HG02840 (cell line): ENCODE measurements around the gene PRPF40B.

ENCODE experiments used
- ATAC-seq: cut with Tn5 transposase; IDR thresholded peaks from one replicate; pipeline ENCODE4 v1.9.1; 2021; ENCODE audit warnings: mild to moderate bottlenecking, moderate library complexity, moderate number of reproducible peaks; ENCODE audit not compliant: unreplicated experiment, low FRiP score

Gene PRPF40B

DNA sequence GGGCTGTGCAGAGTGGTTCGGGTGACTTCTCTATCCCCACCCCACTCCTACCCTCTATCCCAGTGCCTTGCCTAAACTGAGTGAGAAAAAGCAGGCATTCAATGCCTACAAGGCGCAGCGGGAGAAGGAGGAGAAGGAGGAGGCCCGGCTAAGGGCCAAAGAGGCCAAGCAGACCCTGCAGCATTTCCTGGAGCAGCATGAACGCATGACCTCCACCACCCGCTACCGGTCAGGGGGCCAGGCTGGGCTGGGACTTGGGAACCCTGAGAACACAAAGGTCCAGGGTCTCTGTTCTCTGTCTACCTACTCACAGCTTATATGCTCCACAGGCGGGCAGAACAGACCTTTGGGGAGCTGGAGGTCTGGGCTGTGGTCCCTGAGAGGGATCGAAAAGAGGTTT, 11.7 kb downstream of the PRPF40B start:
- ATAC-seq = no peak

DNA sequence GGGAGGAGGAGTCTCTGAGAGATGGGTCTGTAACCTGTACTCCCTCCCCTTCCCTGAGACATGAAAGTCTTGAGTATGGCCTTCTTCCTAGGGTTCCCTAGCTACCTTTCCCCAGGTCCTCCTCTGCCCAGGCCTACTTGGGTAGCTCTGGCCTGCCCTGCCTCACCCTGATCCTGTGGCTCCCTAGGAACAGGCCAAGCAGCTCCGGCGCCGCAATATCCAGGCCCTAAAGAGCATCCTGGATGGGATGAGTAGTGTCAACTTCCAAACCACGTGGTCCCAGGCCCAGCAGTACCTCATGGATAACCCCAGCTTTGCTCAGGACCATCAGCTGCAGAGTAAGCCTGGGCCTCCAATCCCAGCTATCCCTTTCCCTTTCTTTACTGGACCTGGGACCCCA, 12.3 kb downstream of the PRPF40B start:
- no peak for ATAC-seq

DNA sequence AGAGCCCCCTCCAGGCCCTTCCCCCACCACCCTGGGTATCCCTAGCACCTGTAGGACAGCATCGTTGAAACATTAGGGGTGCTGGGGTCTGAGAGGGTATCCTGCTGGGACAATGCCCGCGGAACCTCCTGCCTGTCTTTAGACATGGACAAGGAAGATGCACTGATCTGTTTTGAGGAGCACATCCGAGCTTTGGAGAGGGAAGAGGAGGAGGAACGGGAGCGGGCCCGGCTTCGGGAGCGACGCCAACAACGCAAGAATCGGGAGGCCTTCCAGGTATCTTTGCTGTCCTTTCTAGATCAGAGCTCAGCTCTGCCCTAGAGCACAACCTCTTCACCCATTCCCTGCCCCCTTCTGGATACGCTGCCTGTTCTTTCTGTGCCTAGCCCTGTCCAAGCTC, 13.2 kb downstream of the PRPF40B start:
- no peak for ATAC-seq

DNA sequence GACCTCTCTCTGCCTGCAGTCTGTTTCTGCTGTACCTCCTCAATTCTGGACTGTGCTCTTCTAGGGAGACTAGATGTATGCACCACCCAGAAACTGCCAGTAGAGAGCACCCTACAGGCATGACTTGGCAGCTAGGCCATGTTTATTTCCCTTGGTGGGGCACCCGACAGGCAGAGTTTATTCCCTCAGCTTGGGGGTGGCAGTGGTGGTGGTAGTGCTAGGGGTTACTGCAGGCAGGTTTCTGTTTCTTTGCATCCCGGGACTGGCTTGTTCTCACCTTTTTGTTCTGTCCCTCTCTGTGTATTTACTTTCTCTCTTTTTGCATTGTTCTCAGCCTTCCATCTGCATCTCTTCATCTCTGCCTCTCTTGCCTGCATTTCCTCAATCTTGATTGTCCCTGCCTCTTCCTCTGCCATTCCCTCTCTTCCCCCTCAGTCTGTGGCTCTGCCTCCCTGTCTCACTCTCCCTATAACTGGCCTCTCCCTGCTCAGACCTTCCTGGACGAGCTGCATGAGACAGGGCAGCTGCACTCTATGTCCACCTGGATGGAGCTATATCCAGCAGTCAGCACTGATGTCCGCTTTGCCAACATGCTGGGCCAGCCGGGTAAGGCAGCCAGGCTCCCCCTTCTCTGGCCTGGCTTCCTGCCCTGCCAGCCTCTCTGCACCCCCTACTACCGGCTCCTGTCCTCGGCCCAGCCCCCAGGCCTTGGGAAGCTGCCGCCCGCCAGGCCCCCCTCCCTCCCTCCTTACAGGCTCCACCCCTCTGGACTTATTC, 13.8 kb downstream of the PRPF40B start:
- no peak for ATAC-seq

DNA sequence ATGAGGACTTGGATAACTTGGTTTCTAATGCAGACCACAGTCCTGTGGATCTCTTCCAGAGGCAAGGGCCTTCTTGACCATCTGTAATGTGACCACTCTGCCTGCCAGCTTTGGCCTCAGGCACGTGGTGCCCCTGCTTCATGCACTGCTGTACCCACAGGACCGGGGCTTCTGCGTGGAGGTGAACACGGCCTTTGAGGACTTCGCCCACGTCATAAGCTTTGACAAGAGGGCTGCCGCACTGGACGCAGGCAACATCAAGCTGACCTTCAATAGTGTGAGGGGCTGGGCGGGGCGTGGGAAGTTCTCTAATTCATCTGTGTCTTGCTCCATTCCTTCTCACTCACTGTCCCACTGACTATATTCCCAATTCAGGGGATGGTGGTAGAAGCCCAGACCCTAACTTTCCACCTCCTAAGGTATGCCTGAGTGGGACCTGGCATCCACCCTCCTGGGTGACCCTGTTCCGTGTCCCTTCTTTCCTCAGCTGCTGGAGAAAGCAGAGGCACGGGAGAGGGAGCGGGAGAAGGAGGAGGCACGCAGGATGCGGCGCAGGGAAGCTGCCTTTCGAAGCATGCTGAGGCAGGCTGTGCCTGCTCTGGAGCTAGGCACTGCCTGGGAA, 18.5 kb downstream of the PRPF40B start:
- no peak for ATAC-seq

DNA sequence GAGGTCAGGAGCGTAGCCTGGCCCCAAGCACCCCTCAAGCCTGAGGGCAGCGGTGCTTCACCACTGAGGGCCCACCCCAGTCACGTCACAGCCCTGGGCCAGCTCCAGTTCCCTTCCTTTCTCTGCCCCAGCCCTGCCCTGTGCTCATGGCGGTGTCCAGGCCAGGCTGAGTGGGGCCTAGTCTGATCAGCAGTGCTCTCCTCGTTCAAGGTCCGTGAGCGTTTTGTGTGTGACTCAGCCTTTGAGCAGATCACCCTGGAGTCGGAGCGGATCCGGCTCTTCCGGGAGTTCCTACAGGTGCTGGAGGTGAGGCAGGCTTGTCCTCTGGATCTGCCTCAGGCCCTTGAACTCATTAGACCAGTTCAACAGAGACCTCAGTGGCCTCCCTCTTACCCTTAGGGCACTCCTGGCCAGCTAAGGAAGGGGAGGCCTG, 19.0 kb downstream of the PRPF40B start:
- no peak for ATAC-seq

DNA sequence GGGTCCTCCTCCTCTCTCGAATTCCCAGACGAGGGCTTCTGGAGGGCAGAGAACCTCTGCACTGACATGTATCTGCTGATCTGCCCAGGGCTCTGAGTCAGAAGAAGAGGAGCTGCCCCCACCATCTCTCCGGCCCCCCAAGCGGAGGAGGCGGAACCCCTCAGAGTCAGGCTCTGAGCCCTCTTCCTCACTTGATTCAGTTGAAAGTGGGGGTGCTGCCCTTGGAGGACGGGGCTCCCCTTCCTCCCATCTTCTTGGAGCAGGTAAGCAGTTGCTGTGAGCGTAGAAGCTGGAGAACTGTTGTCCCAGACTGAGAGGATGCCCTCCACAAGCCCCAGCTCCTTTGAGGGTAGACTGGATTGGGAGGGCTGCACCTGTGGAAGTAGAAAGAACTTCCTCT, 19.8 kb downstream of the PRPF40B start:
- ATAC-seq = no peak

DNA sequence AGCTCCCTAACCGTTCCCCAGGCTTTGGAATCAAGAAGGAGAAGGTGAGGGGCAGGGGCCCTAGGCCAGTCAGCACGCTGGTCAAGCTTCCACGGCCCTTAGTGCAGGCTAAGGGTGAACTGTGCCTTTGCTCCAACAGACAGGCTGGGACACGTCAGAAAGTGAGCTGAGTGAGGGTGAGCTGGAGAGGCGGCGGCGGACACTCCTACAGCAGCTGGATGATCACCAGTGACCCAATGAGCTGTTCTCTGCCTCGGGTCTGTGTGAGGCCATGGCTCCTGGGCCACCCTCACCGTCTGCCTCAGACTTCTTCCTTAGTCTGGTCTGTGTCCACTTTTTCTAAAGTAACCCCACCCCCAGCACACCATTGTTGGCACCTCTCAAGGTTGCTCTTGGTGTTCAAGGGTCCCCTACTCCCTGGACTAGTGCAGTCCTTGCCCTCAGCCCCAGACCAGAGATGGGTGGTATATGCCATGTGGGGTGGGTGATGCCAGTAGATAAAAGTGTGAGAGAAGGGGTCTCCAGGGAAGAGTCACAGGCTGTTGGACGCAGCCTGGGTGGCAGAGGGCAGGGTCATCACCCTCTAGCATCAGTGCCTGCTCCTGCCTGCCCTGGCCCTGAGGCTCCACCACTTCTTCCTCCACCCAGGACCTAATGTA, 20.7 kb downstream of the PRPF40B start:
- ATAC-seq = no peak

DNA sequence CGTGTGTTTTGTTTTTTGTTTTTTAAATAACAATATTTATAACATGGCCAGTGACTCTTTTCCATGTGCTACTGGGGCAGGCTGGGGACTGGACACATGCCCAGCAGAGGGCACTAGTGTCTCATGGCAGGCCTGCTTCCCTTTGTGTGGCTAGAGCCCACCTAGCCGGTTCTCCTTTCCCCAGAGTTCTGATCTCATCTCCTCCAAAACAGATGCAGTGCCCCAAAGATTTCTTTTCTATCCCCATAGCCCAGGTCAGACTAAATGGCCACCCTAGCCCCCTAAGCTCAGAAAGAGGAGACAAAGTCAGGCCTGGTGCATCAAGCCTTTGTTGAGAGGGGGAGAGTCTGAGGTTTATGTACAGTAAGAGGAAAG, 21.2 kb downstream of the PRPF40B start:
- ATAC-seq = no peak

DNA sequence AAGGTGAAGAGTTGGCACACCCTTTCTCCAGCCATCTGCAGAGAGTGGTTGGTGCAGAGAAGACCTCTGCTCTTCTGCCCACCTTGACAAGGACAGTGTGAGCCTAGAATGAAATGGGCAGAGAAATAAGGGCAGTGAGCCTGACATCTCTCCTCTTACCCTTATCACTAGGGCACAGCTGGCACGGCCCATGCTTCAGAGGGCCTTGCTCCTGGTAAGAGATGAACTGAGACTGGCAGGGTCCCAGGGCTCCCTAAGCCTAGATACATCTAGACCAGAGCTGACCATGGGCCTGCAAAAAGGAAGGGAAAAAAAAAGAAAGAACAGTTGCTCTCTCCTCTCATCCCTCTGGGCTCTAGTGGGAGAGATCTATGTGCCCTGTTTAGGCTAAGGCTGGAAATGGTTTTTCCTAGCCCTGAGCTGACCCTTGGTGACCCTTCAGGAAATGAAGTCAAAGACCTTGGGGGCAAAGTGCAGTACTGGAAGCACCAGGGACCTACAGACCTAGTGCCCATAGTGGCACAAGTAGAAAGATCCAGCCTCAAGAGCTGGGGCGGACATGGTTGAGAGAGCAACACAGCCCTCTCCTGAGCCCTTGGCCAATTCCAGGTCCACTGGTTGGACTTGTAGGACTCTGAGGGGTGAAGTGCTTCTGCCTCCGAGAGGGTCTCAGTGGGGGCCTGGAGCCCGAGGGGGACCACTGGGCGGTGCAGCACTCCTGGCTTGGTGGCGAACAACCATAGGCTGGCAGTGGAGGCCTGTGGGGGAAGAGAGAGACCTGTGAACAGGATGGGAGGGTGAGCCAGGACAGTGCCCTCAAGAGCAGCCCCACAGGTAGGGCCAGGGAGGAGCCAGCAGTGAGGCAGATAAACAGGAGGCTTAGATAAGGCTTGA, 22.0 kb downstream of the PRPF40B start:
- no peak for ATAC-seq

DNA sequence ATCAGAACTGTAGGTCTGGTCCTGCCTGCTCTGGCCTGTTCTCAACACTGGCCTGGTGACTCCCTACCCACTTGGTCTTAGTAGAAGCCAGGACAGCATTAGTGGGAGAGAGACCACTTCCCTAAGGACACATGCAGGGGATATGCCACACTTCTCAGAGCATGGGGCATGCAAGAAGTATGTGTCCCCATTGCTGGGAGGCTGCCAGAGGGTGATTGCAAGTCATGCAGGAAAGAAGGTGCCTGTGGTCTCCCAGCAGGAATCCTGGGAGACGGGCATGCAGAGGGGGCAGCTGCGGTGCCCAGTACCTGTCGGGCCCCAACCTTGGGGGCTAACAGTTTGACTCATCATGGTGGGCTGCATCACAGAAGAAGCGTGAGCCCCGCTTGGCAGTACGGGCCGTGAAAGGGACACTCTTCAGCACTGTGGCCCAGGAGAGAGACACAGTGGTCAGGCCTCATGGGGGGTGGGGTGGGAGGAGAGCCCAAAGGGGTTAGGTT, 23.0 kb downstream of the PRPF40B start:
- ATAC-seq = no peak

DNA sequence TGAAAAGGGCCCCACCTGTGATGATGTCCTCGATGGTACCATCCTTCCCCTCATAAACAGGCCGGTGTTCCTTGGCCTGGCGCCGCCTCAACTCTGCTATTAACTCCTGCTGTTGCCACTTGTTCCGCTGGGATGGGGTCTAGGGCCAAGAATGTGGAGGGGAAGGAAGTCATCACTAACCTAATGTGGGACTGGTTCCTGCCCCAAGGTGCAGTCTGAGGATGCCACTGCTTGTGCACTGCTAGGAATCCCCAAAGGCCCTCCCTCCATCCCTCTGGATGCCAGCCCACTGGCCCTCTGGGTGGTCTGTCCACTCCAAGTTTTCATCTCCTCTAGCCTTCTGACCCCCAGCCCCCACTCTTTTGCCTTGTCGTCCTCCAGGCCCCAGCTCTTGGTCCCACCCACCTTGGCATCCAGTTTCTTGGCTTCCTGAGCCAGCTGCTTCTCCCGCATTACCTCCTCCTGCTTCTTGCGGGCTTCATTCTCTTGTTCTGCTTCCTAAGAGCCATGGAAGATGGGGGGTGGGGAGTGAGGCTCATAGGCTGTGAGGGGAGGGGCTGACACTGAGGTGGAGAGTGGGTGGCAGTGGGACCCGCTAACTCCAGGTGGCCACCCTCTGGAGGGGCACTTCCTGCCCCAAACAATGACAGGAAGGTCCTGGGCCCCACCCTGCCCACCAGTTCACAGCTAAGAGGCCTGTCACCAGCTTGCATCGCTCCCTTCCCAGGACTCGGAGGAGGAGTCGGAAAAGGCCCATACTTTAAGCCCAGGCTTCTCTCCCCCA, 23.7 kb downstream of the PRPF40B start:
- ATAC-seq = no peak

DNA sequence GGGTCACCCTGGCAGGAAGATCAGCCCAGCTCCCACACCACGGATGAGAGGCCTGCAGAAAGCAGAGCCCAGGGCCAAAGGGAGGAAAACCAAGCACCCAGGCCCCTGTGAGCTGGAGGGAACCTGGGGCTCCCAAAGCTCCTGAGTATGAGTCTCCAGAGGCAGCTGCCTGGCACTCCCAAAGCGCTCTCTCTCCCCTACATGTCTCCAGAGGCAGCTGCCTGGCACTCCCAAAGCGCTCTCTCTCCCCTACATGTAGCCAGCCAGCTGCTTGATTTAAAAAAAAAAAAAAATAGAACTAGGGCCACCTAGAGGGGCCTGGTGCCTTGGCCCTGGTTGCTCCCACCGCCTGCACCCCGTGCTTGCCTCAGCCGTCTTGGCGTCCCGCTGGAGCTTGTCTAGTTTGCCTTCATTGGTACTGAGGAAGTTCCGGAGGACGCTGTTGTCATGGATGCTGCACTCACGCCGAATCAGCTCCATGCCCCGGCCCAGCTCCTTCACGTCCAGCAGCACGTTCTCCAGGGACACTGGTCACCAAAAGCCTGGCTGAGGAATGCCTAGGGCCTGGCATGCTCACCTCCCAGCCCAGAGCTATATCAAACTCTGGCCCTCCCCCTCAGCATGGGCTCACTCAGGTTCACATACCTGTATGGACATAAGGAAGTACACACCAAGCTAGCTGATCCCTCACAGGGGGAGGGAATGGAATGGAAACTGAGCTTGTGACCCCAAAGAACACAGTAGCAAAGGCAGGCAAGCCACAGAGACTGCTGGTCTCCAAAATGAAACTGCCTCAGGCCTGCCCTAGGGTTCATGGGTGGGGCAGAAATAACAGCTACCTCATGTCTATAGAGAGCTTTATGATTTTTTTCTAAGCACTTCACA, 24.7 kb downstream of the PRPF40B start:
- no peak for ATAC-seq

DNA sequence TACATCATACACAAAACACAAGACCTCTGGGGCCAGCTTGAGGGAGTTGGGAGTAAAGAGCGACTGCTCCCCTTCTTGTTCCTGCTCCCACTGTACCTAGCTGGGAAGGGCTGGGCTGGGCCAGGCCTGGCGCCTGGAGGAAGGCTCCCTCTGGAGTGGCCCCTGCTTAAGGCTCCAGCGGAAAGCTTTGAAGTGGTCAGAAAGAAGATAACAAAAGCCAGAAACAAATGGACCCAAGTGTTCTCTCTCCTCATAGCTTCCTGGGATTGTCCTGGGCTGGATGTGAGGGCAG, 25.3 kb downstream of the PRPF40B start:
- no peak for ATAC-seq

DNA sequence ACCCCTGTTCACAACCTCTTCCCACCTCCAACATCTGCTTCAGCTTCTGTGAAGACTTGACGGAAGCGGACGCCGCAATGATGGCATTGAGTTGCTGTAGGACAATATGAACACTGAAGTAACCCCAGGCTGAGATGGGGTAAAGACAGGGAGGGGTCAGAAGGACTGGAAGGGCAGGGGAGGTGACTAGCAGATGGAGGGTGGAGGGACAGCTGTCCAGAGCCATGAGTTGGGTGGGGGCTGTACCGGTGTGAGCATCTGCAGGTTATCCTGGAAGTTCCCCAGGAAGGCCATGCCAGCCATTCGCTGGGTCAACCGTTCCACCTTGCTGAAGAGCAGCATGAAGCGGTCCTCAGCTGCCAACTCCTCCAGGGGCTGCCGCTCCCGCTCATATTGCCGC, 26.1 kb downstream of the PRPF40B start:
- no peak for ATAC-seq

DNA sequence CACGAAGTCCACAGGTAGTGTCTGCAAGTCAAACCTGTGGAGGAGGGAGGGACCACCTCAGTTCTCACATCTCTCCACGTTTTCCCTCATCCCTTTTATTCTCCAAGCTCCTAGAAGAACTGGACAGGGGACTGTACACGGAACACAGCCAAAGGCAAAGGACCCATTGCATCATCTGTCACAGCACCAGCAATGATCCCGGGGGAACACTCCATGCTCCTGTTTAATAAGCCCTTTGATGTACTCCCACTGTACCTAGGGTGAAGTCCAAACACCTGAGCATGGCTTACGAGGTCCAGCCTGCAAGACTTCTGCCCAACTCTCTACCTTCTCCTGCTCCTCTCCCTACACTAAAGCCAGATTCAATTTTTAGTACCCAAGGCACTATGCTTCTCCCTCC, 26.5 kb downstream of the PRPF40B start:
- no peak for ATAC-seq

DNA sequence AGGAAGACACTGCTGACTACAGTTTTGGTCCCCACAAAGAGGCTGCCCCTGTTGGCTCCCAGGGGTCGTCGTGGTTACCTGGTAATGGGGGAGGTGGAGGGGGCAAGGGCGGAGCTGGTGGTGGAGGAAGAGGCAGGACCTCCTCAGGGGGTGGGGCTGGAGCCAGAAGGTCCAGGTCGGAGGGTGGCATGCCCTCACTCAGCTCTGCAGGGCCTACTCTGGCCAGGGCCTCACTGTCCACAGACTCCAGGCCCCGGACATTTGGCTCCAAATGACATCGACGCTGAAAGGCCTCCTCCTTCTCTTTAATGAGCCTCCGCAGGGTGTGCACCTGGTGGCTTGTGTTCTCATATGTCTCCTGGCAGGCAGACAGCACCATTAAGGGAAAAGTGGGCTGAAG, 28.5 kb downstream of the PRPF40B start:
- ATAC-seq = no peak

DNA sequence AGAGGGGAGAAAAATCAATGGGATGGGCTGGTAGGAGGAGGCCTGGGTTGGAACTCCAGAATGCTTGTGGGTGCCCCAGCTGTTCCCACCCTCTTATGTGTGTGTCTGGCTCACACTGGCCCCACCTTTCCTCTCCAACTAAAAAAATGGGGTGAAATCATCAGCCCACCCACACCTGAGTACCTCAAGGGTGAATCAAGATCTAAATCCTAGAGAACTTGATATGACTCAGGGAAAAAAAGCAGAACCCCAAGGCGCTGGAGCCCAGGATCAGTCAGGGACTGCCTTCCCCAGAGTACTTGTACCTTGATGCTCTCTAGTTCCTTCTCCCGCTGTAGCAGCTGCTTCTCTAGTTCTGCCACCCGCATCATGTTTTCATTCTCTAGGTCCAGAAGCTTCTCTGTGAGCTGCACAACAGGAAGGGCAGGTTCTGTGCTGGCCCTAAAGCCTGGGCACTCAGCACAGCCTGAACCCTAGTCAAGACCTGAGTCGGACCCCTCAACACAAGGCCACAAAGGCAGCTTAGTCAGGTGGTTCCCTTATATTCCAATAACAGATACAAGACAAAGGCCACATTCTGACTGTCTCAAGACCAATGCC, 29.7 kb downstream of the PRPF40B start:
- ATAC-seq = no peak

DNA sequence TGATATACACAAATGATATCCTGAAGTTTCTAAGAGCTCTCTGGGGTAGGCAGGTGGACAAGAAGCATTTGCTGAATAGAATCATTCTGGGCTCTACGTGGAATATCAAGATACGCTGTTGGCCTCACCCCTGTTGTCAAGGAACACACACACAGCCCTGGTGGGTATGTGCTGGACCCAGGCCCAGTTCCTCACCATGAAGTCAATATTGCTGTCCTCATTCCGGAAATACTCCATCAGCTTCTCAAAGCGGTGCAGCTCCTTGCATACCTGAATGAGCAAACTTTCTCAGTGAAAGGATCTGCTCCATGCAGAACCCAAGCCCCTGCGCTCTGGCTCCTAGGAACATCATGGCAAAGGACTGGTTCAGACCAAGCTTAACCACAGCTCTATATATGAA, 31.4 kb downstream of the PRPF40B start:
- no peak for ATAC-seq
